HG03442 (cell line): ENCODE data around the gene SHISAL1.

Source experiments
- ATAC-seq: cut with Tn5 transposase; IDR thresholded peaks from one replicate; pipeline ENCODE4 v1.9.1; 2021; ENCODE audit warnings: mild to moderate bottlenecking, moderate library complexity; ENCODE audit not compliant: unreplicated experiment

Gene SHISAL1

DNA sequence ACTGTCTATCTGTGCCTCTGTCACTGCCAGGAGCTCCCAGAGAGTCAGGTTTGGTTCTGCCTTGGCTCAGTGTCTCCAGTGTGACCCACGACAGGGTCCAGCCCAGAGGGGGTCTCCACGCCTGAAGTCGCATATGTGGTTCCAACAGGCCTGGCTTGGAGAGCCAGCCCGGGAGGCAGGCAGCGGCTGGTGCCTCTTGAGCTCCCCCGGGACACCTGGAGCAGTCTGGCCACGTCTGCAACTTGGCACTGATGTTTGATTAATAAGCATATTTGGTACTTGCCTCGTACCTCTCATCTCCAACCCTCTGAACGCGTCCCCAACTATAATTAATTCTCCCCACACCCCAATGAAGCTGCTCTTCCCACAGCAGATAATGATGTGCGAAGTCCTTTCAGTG is 31.7 kb upstream of the SHISAL1 start:
- no peak for ATAC-seq

DNA sequence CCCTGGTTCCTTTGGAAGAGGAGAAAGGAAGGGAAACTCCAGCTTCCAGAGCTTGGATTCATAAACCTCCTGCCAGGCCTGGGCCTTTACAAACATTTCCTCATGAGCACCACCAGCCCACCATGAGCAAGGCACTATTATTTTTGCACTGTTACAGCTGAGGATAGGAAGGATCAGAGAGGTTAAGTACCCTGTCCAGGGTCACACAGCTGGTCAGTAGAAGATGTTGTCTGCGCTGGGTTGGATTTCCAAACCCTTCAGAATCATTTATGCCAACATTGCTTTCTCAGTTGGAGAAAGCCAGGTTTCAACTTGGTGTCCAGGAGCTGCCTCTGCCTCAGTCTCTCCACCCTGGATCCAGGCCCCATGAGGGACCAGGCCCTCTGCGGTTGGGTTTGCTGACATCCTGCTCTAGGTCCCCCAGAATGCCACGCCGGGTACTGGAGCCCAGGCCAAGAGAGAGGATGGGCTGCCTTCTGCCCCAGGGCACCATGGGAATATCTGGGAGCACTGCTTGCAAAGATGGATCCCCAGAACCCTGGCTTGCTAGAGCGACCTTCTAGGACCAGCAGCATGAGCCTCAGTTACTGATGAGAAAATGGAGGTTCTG is 29.7 kb upstream of the SHISAL1 start:
- ATAC-seq, result no peak

DNA sequence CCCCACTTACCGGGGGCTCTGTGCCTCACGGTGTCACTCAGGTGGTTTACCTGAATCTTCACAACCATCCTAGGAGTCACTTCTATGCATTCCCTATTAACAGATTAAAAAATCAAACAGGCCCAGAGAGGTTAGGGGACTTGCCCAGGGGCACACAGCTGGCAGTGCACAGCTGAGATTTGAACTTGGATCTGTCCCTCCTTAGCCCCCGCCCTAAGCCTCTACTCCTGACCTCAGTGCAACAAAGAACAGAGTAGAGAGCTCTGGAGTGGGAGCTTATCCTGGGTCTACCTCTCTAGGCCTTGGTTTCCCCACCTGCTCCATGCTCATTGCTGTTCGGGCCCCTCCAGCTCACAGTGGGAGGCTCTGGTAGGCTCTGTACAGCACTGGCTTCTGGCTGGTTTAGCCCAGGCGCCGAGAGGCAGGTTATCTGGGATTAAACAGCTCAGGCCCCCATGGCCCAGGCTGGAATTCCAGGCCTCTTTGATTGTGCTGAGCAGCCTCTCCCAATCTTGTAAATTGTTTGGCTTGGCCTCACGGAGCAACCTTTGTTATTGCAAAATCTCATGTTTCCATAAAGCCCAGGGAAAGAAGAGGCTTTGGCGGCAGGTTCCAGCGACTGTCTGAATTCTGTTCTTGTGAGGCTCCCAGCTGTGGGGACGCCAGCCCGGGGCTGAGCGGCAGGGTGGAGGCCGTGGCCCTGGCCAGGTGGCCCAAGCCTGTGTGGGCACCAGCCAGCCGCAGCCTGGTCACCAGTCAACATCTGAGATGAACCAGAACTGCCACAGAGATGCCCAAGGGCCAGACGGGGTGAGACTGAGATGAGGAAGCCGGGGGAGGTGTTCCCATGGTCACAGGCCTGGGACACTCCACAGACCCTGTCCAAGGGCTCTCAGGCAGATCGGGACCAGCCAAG is 28.9 kb upstream of the SHISAL1 start:
- no peak for ATAC-seq

DNA sequence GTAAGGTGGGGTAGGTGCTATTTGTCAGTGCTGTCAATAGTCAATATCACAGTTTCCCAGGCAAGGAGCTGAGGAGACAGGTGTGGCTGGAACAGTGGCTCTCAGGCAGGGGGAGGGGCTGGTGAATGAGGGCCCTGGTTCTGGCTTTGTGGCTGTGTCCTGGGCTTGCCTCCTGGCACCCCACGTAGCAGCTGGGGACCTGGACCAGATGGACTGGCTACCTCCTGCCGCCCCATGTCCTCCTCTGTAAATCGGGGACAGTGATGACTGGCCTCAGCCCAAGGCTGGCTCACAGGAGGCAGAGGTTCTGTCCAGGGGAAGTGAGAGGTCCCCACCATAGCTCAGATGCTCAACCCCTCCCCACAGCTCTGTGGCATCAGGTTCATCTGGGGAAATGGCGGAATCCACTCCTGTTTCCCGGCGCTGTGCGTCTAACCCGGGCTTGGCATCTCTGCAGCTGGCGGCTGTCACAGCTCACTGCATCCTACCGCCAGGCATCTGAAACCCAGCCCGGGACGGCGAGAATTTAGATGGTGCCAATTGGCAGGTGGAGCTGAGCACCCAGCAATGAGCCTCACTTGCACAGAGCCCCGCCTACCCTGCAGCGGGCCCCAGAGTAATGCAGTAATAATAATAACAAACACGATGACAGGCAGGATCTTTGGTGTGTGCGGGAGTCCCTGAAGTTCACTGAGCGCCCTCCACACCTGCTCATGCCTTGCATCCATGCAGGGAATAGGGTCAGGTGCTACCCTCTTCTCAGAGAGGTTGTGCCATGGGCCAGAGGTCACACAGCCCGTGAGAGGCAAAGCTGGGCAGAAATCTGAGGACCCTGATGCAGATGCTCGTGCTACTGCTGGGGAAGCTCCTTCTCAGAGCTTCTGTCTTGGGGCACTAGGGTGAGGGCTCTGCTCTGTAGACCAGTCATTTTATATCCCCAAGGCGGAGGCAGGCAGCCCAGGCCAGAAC is 27.8 kb upstream of the SHISAL1 start:
- ATAC-seq, result no peak

DNA sequence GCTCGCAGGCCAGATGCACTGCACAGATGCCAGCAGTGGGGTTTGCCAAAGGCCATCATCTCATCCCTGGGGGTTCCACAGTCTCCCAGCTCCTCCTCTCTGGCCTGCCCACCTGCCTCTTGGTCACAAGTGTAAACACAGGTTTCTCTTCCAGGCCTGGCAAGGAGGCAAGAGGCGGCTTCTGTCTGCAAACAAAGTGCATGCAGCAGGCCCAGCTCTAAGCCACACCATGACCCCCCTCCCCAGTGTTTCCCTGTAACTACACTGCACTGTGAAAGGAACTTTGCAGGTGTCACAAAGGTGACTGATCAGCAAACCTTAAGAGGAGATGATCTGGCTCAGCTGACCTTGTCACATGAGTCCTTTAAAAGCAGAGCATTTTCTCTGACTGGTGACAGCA is 26.2 kb upstream of the SHISAL1 start:
- ATAC-seq, result no peak

DNA sequence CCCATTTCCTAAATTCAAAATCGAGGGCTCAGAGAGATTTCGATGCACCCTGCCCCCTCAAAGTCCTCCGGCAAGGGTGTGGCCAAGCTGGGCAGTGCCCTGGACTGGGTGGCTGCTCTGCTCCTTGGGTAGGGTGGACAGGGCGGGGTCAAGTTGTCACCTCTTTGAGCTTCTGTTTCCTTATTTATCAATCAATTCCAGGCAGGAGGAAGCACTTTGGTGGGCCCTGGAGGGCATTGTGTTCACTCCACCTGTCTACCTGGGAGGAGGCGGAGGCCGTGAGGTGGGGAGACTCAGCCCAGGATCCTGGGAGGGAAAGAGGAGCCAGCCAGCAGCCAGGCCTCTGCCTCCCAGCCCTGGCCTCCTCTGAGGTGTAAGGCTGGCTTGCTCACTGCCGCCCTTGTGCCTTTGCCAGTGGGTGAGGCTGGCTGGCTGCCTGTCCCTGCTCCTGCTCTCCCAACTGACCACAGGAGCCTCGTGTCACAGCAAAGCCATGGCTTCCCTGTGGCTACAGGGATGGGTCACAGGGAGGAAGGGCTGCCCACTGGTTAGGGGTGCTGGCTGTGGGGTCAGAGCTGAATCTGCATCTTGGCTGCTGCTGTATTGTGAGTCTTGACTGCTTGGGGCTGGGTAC is 25.5 kb upstream of the SHISAL1 start:
- ATAC-seq, result no peak

DNA sequence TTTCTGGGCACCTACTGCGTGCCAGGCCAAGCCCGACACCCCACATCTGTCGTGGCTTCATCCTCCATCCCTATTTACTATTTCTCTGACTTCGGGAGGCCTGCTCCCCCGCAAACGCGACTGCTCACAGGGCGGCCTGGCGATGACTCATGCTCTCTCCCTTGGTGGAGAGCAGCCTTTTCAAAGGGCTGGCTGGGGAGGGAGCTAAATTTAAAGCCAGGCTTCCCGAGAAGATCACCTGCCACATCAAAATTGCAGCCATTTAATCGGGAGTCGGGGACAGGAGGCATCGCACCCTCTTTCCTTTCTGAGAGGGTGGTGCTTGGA is 24.9 kb upstream of the SHISAL1 start:
- no peak for ATAC-seq

DNA sequence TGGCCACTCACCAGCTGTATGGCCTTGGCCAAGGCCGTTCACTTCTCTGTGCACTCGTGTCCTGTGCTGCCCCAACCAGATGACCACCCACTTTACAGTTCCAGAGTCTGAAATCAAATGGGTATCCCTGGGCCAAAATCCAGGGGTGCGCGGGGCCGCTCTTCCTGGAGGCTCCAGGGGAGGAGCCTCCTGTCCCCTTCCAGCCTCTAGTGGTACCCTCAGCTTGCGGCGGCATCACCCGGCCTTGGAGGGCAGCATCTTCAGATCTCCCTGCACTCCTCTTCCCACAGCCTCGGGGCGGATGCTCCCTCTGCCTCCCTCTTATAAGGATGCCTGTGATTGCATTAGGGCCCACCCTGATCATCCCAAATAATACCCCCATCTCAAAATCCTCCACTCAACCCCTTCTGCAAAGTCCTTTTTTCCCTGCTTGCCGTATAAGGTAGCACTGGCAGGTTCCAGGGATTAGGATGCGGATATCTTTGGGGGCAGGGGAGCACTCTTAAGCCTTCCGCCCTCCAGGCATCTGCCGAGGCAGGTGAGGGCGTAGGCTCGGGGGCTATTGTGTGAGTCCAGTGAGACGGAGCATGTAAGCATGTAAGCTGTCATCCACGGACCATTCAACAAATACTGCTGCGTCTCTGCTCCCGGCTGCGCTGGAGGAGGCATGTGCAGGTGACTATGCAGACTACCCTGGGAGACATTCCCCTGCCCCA is 24.4 kb upstream of the SHISAL1 start:
- ATAC-seq, result no peak

DNA sequence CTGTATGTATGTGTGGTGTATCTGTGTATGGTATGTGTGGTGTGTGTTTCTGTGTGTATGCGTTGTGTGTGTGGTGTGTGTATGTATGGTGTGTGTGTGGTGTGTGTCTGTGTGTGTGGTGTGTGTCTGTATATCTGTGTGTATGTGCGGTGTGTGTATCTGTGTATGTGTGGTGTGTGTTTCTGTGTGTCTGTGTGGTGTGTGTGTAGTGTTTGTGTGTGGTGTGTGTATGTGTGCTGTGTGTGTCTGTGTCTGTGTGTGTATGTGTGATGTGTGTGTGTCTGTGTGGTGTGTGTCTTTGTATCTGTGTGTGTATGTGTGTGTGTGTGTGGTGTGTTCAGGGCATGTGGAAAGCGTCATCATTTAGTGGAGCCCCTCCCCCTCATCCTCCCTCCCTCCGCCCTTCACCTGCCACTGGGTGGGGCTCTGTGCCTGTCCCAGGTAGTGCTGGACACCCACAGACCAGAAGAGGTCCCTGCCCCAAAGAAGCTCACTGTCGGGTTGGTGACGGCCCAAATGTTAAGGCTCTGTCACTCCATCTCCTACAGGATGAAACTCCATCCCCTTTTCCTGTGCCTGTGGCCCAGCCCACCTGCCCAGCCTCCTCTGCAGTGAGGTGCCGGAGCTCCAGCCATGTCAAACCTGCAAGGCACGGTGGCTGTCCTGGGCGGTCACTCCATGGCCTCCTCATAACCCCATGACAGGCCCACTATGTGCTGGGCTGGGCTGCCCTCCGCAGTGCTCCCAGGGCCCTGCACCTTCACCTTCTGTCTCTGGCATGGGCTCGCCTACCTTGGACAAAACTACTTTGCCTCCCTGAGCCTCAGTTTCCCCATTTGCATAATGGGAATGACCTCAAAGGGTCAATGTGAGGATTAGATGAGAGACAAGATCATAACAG is 23.4 kb upstream of the SHISAL1 start:
- ATAC-seq, result no peak

DNA sequence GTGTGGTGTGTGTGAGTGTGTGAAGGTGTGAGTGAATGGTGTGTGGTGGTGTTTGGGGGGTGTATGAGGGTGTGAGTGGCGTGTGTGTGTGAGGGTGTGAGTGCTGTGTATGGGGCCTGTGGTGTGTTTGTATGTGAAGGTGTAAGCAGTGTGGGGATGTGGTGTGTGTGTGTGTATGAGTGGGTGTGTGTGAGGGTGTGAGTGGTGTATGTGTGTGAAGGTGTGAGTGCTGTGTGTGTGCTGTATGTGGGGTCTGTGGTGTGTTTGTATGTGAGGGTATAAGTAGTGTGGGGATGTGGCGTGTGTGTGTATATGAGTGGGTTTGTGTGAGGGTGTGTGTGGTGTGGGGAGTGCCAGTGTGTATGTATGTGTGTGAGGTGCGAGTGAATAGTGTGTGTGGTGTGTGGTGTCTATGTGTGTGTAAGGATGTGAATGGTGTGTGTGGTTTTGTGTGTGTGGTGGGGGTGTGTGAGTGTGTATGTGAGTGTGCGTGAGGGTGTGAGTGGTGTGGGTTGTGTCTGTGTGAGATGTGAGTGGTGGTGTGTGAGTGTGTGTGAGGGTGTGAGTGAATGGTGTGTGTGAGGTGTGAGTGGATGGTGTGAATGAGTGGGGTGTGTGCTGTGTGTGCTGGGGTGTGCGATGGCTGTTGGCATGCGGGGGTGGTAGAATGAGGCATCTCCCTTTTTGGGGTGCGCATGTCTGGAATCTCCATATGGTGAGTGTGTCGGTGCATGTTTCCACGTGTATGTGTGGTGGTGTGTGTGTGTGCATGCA is 22.5 kb upstream of the SHISAL1 start:
- ATAC-seq, result no peak

DNA sequence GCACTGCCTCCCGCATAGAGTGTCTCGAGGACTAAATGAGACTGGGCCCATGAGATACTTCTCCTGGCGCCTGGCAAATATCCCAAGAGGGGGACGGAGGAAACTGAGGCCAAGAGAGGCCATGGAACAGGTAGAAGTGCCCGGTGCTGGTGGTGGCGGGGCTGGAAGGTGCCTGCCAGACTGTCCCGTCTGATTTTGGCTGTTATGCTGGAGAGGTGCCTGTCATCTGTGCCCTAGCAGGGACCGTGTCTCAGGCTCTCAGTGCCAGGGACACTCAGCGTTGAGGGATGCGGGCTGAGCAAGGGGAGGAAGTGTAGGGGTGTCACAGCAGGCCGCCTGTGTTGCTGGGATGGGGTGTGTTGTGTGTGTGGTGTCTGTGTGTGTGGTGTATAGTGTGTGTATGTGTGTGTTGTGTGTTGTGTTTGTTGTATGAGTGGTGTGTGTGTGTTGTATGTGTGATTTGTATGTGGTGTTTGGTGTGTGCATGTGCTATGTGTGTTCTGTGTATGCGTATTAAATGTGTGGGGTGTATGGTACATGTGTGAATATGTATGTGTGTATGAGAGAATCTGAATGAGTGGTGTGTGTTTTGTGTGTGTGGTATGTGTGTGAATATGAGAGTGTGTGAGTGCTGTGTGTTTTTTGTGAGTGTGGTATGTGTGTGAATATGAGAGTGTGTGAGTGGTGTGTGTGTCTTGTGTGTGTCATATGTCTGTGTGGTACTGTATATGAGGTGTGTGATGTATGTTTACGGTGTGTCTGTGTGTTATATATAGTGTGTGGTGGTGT is 21.3 kb upstream of the SHISAL1 start:
- no peak for ATAC-seq

DNA sequence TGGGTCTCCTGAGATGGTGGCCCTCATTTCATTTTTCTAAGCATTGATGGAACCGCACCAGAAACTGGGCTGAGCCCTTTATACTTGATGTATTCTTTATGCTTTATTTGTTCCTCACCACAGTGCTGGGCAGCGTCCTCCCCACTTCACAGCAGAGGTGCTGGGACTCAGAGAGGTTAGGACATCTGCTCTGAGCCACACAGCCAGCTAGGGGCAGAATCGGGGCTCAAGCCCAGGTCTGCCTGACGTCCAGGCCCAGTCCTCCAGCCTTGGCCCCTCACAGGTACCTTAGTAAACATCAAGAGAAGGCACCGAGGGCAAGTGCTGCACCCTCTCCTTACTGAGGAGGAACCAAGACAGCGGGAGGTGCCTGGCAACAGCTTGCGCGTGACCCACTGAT is 20.2 kb upstream of the SHISAL1 start:
- no peak for ATAC-seq

DNA sequence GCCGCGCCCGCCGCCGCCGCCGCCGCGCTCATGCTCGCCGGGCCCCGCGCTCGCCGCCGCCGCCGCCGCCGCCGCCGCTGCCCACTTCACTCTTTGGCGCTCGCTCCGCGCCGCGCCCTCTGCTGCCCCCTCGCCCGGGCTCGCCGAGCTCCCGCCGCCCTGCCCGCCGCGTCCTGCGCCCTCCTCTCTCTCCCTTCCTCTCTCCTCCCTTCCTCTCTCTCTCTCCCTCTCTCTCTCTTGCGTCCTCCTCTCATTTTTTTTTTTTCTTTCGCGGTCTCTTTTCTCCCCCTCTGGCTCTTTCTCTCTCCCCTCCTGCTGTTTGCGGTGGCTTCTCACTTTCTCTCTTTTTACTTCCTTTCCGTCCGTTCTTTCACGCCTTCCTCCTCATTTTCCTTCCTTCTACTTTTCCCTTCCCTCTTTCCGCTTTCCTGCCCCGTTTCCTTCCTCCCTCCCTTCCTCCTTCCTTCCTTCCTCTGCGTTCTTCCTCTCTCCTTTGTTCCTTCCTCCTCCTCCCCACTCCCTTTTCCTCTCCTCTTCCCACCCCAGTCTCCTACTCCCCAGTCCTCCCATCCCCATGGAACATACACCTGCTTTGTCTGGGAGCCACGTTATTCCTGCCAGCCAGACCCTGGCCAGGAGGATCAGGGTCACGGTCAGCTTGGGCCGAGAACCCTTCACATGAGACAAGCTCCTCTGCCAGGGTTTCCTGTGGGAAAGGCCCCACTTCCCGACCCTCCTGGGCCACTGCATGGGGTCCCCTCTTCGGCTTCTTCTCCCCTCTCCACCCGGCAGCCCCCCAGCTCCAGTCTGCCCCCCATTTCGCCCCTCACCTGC is 19.3 kb upstream of the SHISAL1 start:
- no peak for ATAC-seq

DNA sequence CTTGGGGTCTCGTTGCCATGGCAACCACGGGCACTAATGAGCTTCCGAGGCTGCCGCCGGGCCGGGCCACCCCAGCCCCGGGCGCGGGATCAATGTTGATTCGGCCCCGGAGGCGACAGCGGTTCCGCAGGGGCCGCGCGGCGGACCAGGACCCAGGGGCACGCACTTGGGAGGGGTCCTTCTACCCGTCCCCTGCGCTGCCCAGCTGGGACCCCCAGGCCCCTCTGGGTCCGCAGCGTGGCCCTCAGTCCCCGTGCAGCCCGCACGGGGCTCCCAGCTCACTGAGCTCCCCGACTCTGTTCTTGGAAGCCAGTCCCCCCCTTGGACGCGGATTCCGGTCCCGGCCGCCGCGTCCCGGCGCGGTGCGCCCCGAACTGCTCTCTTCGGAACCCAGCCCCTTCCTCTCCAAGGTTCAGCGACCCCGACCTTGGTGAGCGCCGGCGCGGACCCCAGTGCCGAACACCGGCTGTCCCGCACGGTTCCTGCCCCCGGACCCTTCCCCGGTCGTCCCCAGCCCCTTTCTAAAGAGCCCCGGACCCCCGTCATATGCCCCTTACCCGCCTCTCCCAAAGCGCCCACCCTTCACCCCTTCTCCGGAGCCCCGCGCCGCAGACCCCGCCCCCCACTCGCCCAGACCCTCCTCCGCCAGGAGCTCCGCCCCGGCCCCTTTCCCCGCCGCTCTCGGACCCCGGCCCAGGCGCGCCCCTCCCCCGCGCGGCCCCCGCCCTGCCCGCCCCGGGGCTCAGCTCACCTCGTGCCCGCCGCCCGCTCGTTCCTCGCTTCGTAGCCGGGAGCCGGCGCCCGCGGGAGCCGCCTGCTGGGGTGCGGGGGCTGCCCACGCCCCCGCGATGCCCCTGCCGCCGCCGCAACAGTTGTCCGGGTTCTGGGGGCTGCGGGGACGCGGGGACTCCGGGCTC is 18.3 kb upstream of the SHISAL1 start:
- no peak for ATAC-seq

DNA sequence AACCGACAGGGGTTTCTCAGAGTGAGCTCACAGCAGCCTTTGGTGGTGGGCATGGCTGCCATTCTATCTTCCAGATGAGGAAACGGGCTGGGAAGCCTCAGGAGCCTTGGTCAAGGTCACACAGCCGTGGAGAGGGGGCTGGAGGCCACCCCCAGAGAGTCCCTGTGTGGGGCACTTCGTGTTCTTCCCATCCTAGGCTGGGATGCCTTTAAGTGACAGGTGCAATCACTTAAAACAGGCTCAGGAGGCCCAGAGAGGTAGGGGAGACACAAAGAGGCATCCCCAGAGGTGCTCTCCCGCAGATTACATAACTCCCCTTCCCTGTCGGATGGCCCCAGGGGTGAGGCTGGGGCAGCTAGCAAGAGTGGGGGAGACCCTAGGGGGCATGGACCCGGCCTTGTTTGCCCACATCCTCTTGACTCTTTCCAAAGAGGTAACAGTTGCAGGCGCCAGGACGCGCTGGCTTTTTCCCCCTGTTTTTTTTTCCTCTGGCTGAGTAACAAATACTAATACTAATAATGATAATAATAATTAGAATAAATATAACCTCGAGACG is 17.5 kb upstream of the SHISAL1 start:
- ATAC-seq, result no peak
